ENCODE measurements around the gene GLI3. TPM values are rescaled to one million over a fixed set of nuclear protein-coding genes. Genes with fewer than 3 reads are reported as not detected.
A peak's percentile ranks its signal among the peaks of the same experiment; 100 is the strongest.

Gene GLI3
- total RNA-seq, 1 donor = 4.3 TPM

DNA sequence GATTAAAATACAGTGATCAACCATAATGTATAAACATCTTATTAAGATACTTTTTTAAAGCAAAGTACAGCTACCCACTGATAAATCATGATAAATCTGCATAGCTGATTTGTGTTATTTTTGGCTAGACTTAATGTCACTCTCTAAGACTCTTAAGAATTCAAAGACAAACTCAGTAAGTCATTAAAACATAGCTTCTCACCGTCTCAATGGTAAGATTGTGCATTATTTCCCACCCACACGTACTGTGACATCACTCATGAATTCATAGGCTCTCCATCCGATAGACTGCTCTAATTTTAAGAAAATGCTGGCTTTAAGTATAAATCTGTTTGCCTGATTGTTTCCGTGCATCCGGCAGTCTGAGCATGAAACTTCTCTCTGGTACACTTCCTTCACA lies 266.1 kb downstream of the GLI3 start:
- no peak for DNase-seq (ENCODE audit: low read depth)
- no peak overlapping the region for H3K4me3 ChIP-seq (ENCODE audit: low read depth, low read length)
- TF ChIP-seq, protein P1, sequence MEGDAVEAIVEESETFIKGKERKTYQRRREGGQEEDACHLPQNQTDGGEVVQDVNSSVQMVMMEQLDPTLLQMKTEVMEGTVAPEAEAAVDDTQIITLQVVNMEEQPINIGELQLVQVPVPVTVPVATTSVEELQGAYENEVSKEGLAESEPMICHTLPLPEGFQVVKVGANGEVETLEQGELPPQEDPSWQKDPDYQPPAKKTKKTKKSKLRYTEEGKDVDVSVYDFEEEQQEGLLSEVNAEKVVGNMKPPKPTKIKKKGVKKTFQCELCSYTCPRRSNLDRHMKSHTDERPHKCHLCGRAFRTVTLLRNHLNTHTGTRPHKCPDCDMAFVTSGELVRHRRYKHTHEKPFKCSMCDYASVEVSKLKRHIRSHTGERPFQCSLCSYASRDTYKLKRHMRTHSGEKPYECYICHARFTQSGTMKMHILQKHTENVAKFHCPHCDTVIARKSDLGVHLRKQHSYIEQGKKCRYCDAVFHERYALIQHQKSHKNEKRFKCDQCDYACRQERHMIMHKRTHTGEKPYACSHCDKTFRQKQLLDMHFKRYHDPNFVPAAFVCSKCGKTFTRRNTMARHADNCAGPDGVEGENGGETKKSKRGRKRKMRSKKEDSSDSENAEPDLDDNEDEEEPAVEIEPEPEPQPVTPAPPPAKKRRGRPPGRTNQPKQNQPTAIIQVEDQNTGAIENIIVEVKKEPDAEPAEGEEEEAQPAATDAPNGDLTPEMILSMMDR (IDR thresholded peaks at IDR 0.05; ENCODE audit: insufficient read depth, low read depth, low read length) = no peak

DNA sequence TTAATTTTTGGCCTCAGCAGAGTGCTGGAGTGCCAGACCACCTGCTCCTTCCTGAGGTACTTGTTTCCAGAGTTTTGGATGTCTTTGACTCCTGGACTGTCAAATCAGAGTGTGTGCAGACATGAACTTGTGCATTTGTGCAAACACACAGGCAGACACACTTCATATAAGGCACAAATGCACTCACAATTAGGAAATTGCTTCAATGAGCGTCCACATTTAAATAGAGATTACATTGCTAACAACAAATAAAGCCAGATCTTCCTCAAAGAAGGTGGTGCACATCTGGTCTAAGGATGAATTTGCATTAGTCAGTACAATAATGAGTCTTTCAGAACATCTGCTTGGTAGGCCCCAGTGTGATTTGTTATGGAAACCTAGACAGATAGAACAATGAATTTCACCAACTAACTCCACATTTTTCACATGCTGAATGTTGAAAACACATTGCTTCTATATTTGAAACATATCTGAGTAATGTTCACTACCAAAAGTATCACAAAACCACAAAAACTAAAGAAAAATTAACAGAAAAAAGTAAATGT lies 267.4 kb downstream of the GLI3 start:
- no peak for DNase-seq (ENCODE audit: low read depth)
- TF ChIP-seq, protein P1 (IDR thresholded peaks at IDR 0.05; ENCODE audit: insufficient read depth, low read depth, low read length) = no peak
- H3K4me3 ChIP-seq (ENCODE audit: low read depth, low read length) = no peak overlapping the region

DNA sequence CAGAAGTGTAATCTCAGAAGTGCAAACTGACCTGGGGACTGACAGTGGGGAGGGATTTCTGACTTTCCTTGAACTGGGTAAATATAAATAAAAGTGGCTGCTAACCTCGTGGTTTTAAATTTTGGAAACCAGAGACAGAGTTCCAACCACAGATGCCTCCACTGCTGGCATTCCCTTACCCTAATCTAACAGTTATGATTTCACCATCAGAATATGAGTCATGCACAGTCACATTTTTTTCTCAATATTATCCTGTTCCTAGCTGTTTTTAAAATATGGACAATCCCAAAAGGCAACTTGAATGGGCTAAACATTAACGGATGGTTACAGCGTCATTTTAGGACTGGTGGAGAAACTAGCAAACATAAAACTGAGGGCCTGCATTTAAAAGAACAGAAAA lies 269.9 kb downstream of the GLI3 start:
- no peak overlapping the region for H3K4me3 ChIP-seq (ENCODE audit: low read depth, low read length)
- TF ChIP-seq, protein P1 (IDR thresholded peaks at IDR 0.05; ENCODE audit: insufficient read depth, low read depth, low read length) = no peak
- DNase-seq (ENCODE audit: low read depth) = peak; percentile 75

DNA sequence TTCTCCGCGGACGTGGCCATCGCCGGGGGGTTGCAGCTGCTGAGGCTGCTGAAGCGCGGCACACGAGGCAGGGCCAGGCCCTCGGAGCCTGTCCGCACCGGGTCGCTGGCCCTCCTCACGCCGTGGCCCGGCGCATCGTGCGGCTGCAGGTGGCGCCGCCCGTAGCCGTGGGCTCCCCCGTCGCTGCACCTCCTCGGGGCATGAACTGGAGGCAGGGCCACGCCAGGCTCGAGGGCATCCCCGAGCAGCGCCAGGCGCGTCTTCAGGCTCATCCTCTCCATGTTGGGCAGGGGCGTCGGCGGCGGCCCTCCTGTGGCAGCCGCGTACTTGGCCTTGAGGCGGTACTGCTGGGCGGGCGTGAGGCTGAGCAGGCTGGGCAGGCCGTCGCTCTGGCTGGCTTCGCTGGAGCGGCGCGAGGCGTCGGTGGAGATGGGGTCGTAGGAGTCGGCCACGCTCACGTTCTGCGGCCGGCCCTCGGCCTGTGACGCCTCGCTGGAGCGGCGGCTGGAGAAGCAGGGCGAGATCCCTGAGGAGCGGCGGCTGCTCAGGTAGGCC lies 271.0 kb downstream of the GLI3 start:
- DNase-seq (ENCODE audit: low read depth) = no peak
- TF ChIP-seq, protein P1 (IDR thresholded peaks at IDR 0.05; ENCODE audit: insufficient read depth, low read depth, low read length) = no peak
- no peak overlapping the region for H3K4me3 ChIP-seq (ENCODE audit: low read depth, low read length)

DNA sequence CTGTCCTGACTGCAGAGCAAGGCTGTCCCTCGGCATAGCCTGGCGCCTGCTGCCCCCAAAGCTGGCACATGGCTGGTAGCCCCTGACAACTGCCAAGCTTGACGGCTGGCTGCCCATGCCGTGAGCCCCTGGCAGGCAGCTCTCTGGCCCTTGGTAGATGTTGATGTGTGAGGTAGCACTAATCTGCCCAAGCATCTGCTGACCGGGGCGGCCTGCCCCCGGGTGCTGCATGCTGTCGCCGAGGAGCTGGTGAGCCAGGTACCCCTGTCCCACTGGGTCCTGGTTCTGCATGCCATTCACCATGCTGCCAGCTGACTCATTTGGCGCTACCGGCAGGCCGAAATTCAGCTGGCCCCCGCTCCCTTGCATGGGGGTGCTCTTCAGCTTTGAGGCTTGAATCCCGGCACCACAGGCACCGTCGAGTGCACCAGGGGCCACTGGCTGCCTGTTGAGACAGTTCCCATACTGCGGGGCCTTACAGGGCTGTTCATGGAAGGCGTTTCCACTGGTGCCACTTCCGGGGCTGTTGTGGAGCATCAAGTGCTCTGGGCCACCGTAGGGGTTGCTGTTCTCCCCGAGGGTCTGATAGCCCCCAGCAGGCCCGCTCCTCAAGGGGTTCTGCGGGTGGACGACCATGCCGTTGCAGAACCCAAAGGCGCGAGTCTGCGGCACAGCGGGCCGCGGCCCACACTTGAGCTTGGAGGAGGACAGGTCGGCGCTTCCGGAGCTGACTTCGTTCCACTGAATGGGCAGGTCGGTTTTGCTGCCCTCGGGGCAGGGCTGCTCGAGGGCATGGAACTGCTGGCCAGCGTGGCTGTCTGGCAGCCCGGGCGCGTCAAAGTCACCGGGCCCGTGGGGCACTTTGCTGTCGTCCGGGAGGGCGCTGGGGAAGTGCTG lies 271.9 kb downstream of the GLI3 start:
- no peak for DNase-seq (ENCODE audit: low read depth)
- H3K4me3 ChIP-seq (ENCODE audit: low read depth, low read length) = no peak overlapping the region
- TF ChIP-seq, protein P1 (IDR thresholded peaks at IDR 0.05; ENCODE audit: insufficient read depth, low read depth, low read length) = no peak

DNA sequence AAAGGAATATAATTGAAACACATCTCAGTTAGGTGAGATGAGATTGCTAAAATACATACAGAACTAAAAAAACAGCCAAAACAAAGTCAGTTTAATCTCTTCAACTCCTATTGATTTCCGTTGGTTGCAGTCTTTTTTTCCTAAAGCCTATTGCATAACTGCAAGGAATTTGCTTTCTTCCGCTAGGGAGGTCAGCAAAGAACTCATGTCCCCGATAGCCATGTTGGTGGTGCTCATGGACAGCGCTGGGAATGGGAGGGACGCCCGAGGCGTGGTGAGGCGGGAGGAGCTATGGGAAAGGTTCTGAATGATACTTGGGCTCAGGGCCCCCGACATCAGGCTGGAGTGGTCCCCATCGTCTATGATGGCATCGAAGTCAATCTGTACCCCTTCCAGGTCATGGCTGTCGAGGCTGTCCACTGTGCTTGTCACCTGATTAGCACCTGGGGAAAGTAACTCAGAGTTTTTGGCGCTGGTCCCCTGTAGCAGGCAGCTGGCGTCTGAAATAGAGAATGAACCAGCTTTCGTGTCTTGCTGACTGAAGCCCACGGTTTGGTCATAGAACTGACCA lies 272.7 kb downstream of the GLI3 start:
- TF ChIP-seq, protein P1 (IDR thresholded peaks at IDR 0.05; ENCODE audit: insufficient read depth, low read depth, low read length) = no peak
- no peak for DNase-seq (ENCODE audit: low read depth)
- H3K4me3 ChIP-seq (ENCODE audit: low read depth, low read length) = no peak overlapping the region

Data from fibroblast of villous mesenchyme (primary cell).